Measurements from ENCODE around the gene MS4A10. TPM values are rescaled to one million over a fixed set of nuclear protein-coding genes. Genes with fewer than 3 reads are reported as not detected.

Gene MS4A10
- total RNA-seq, 1 experiment from 2014 or later: not detected

GRCh38 chr11:60831143-60831500, 46.0 kb downstream of the MS4A10 start:
- H3K27me3 ChIP-seq (ENCODE audit: low read length): no peaks in the 10 kb centered on the region
- ChIA-PET POLR2A (ENCODE audit: unreplicated experiment) (interaction anchor here (0.6 to 0.8 kb wide), 3 partner anchors 21 to 79 kb away, joined by 3 to 5 read pairs (median 4); no protein-coding TSS in a partner anchor), CTCF (interaction anchor here (0.6 to 2.5 kb wide), 8 partner anchors 13 to 328 kb away, joined by 3 to 123 read pairs (median 6); partner anchors contain the start of gene TMEM109)
- H3K36me3 ChIP-seq (ENCODE audit: low read depth, low read length): no peaks in the 10 kb centered on the region
- peak overlapping the region; percentile 25 for H3K9ac ChIP-seq (ENCODE audit: low read length)
- no peak for TF ChIP-seq EZH2phosphoT487 (IDR thresholded peaks at IDR 0.05; ENCODE audit: borderline replicate concordance, low read length)
- TF ChIP-seq, protein P1, sequence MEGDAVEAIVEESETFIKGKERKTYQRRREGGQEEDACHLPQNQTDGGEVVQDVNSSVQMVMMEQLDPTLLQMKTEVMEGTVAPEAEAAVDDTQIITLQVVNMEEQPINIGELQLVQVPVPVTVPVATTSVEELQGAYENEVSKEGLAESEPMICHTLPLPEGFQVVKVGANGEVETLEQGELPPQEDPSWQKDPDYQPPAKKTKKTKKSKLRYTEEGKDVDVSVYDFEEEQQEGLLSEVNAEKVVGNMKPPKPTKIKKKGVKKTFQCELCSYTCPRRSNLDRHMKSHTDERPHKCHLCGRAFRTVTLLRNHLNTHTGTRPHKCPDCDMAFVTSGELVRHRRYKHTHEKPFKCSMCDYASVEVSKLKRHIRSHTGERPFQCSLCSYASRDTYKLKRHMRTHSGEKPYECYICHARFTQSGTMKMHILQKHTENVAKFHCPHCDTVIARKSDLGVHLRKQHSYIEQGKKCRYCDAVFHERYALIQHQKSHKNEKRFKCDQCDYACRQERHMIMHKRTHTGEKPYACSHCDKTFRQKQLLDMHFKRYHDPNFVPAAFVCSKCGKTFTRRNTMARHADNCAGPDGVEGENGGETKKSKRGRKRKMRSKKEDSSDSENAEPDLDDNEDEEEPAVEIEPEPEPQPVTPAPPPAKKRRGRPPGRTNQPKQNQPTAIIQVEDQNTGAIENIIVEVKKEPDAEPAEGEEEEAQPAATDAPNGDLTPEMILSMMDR (conservative IDR thresholded peaks at IDR 0.05; ENCODE audit: low read depth, low read length): peak; percentile 100
- H3K27ac ChIP-seq (ENCODE audit: low read length): peak overlapping the region; percentile 80
- intact Hi-C loops (cut with micrococcal nuclease): loop anchor here (1.0 to 2.0 kb wide), 7 partner anchors 13 to 356 kb away; no protein-coding TSS in a partner anchor
- H4K20me1 ChIP-seq (ENCODE audit: low read length): no peaks in the 10 kb centered on the region
- ATAC-seq (peak; percentile 73), DNase-seq (peak; percentile 95)
- H3K79me2 ChIP-seq (ENCODE audit: low read length): no peaks in the 10 kb centered on the region
- H3F3A ChIP-seq (ENCODE audit: low read length, unreplicated experiment): peaks cover 9% of the 10 kb centered on the region
- peak overlapping the region; percentile 74 for H3K4me2 ChIP-seq (ENCODE audit: low read length)
- peak overlapping the region; percentile 69 for H2AFZ ChIP-seq (ENCODE audit: low read length)
- no peaks in the 10 kb centered on the region for H3K9me2 ChIP-seq (replicated peaks; ENCODE audit: low read length)
- H3K4me3 ChIP-seq (ENCODE audit: low read length): peak overlapping the region; percentile 43
- H3K9me3 ChIP-seq (ENCODE audit: low read length): no peaks in the 10 kb centered on the region
- H3K4me1 ChIP-seq (ENCODE audit: insufficient read depth, low read length): peaks cover 38% of the 10 kb centered on the region
- BruUV-seq (replicated peaks): TSS peak; percentile 34

GRCh38 chr11:60831501-60832079, 46.5 kb downstream of the MS4A10 start:
- peak overlapping the region; percentile 25 for H3K9ac ChIP-seq (ENCODE audit: low read length)
- no peaks in the 10 kb centered on the region for H3K9me2 ChIP-seq (replicated peaks; ENCODE audit: low read length)
- peaks cover 38% of the 10 kb centered on the region for H3K4me1 ChIP-seq (ENCODE audit: insufficient read depth, low read length)
- H3K79me2 ChIP-seq (ENCODE audit: low read length): no peaks in the 10 kb centered on the region
- peak; percentile 94 for DNase-seq
- TF ChIP-seq EZH2phosphoT487 (IDR thresholded peaks at IDR 0.05; ENCODE audit: borderline replicate concordance, low read length) (no peak), EZH2 (IDR thresholded peaks at IDR 0.05; ENCODE audit: low read length, unreplicated experiment) (no peak)
- TF ChIP-seq, protein P1 (conservative IDR thresholded peaks at IDR 0.05; ENCODE audit: low read depth, low read length): no peak
- no peaks in the 10 kb centered on the region for H3K36me3 ChIP-seq (ENCODE audit: low read depth, low read length)
- ChIA-PET CTCF (interaction anchor here (0.6 to 2.5 kb wide), 8 partner anchors 12 to 327 kb away, joined by 3 to 123 read pairs (median 6); partner anchors contain the start of gene TMEM109), POLR2A (ENCODE audit: unreplicated experiment) (interaction anchor here (0.6 to 0.8 kb wide), 3 partner anchors 20 to 79 kb away, joined by 3 to 5 read pairs (median 4); no protein-coding TSS in a partner anchor)
- no peaks in the 10 kb centered on the region for H4K20me1 ChIP-seq (ENCODE audit: low read length)
- peak overlapping the region; percentile 80 for H3K27ac ChIP-seq (ENCODE audit: low read length)
- intact Hi-C loops (cut with micrococcal nuclease): loop anchor here (1.0 to 2.0 kb wide), 7 partner anchors 13 to 355 kb away; no protein-coding TSS in a partner anchor
- peaks cover 9% of the 10 kb centered on the region for H3F3A ChIP-seq (ENCODE audit: low read length, unreplicated experiment)
- ATAC-seq: peak; percentile 51
- H3K27me3 ChIP-seq (ENCODE audit: low read length): no peaks in the 10 kb centered on the region
- no TSS peak for BruUV-seq (replicated peaks)
- no peak overlapping the region for H3K4me3 ChIP-seq (ENCODE audit: low read length)
- peak overlapping the region; percentile 74 for H3K4me2 ChIP-seq (ENCODE audit: low read length)
- H3K9me3 ChIP-seq (ENCODE audit: low read length): no peaks in the 10 kb centered on the region
- no peak overlapping the region for H2AFZ ChIP-seq (ENCODE audit: low read length)

Measured in PC-3 (cell line).